Activated CD4-positive, alpha-beta T cell treated with anti-CD3 and anti-CD28 coated beads for 36 hours (primary cell): ENCODE data around the gene BANF2. TPM values are rescaled to one million over a fixed set of nuclear protein-coding genes. Genes with fewer than 3 reads are reported as not detected.

Experiments
- ATAC-seq: fragments of 200-7000 bp; cut with Tn5 transposase; one replicate; pipeline ENCODE4 v1.10.0; 2021; ENCODE audit warnings: mild to moderate bottlenecking, moderate library complexity
- CTCF ChIA-PET: fragments of 350-600 bp; sonication (Branson Sonifier 250); formaldehyde crosslinking; loops from one replicate; lab custom pipeline; 2021; ENCODE audit warnings: antibody characterized with exemption; lab: Charles Lee
- POLR2A ChIA-PET: fragments of 350-600 bp; sonication (Branson Sonifier 250); formaldehyde crosslinking; loops from one replicate; lab custom pipeline; 2021; ENCODE audit warnings: antibody characterized with exemption, inconsistent platforms; lab: Charles Lee
- DNase-seq: peaks from one replicate; pipeline ENCODE4 v3.0.0-alpha.2; 2020
- H3K27ac Mint-ChIP-seq: one replicate; pipeline ENCODE4 v1.8.0; 2021; ENCODE audit warnings: mixed read lengths
- H3K27me3 Mint-ChIP-seq: one replicate; pipeline ENCODE4 v1.8.0; 2021; ENCODE audit warnings: mixed read lengths
- H3K36me3 Mint-ChIP-seq: one replicate; pipeline ENCODE4 v1.8.0; 2021; ENCODE audit warnings: low read depth, mixed read lengths
- H3K4me1 Mint-ChIP-seq: one replicate; pipeline ENCODE4 v1.8.0; 2021; ENCODE audit warnings: mixed read lengths
- H3K4me3 Mint-ChIP-seq: one replicate; pipeline ENCODE4 v1.8.0; 2021; ENCODE audit warnings: mild to moderate bottlenecking, moderate library complexity, mixed read lengths
- H3K9me3 Mint-ChIP-seq: one replicate; pipeline ENCODE4 v1.8.0; 2021; ENCODE audit warnings: low read depth, mixed read lengths
- intact Hi-C, 2 experiments: fragments of 100-400 bp; cut with DNase I in 1 of 2; cut with micrococcal nuclease in 1 of 2; formaldehyde crosslinking; loops; one replicate each; pipeline versions ENCODE4 v1.14.2 to v1.15.1; 2022 to 2024; cut with DNase I, micrococcal nuclease
- total RNA-seq, 2 experiments: library from RNA; stranded (reverse); gene quantifications; one replicate each; pipeline ENCODE4 v1.2.3, GENCODE V29; 2021

The BANF2 gene
- total RNA-seq, 2 experiments from 2014 or later, result not detected

- ChIA-PET CTCF (interaction anchor here (0.7 kb wide), 1 partner anchor 456 kb away, joined by 3 read pairs; no protein-coding TSS in a partner anchor), POLR2A (no interaction called here)
- ATAC-seq (no peak), DNase-seq (no peak)
- Mint-ChIP-seq H3K9me3 (peaks cover 1% of the 10 kb centered on the region), H3K36me3 (no peaks in the 10 kb centered on the region), H3K27me3 (no peaks in the 10 kb centered on the region), H3K4me1 (no peaks in the 10 kb centered on the region), H3K27ac (no peak overlapping the region), H3K4me3 (no peak overlapping the region)
- intact Hi-C loops, result no loop called here
Measured at GRCh38 chr20:17738154-17738553, 38.4 kb downstream of the BANF2 start.

- H3K27me3 Mint-ChIP-seq, result no peaks in the 10 kb centered on the region
- ChIA-PET CTCF (no interaction called here), POLR2A (no interaction called here)
- no peaks in the 10 kb centered on the region for H3K36me3 Mint-ChIP-seq
- no peak overlapping the region for H3K27ac Mint-ChIP-seq
- ATAC-seq, result no peak
- intact Hi-C loops, result loop anchor here in 1 of 2 experiments (5.0 kb wide), 1 partner anchor 434 kb away; no protein-coding TSS in a partner anchor
- DNase-seq, result no peak
- H3K4me3 Mint-ChIP-seq, result no peak overlapping the region
- peaks cover 1% of the 10 kb centered on the region for H3K9me3 Mint-ChIP-seq
- H3K4me1 Mint-ChIP-seq, result no peaks in the 10 kb centered on the region
Measured at GRCh38 chr20:17741220-17741619, 41.5 kb downstream of the BANF2 start.

GRCh38 chr20:17742731-17743130, 43.0 kb downstream of the BANF2 start:
- no peaks in the 10 kb centered on the region for H3K9me3 Mint-ChIP-seq
- no peaks in the 10 kb centered on the region for H3K36me3 Mint-ChIP-seq
- ATAC-seq, result no peak
- no peak overlapping the region for H3K27ac Mint-ChIP-seq
- no peaks in the 10 kb centered on the region for H3K4me1 Mint-ChIP-seq
- DNase-seq, result no peak
- intact Hi-C loops, result loop anchor here in 1 of 2 experiments (5.0 kb wide), 1 partner anchor 435 kb away; no protein-coding TSS in a partner anchor
- H3K4me3 Mint-ChIP-seq, result no peak overlapping the region
- H3K27me3 Mint-ChIP-seq, result no peaks in the 10 kb centered on the region
- CTCF ChIA-PET, result interaction anchor here (0.6 to 0.9 kb wide), 2 partner anchors 18 to 1992 kb away, joined by 3 read pairs; no protein-coding TSS in a partner anchor
- POLR2A ChIA-PET, result no interaction called here

- ChIA-PET CTCF (interaction anchor here (0.7 to 1.0 kb wide), 3 partner anchors 17 to 133 kb away, joined by 3 to 4 read pairs (median 3); no protein-coding TSS in a partner anchor), POLR2A (no interaction called here)
- no peak for DNase-seq
- Mint-ChIP-seq H3K27ac (no peak overlapping the region), H3K4me1 (no peaks in the 10 kb centered on the region), H3K4me3 (no peak overlapping the region), H3K36me3 (no peaks in the 10 kb centered on the region), H3K9me3 (no peaks in the 10 kb centered on the region), H3K27me3 (no peaks in the 10 kb centered on the region)
- ATAC-seq, result no peak
- intact Hi-C loops, result loop anchor here in 1 of 2 experiments (5.0 kb wide), 1 partner anchor 436 kb away; no protein-coding TSS in a partner anchor
Measured at GRCh38 chr20:17743677-17744076, 43.9 kb downstream of the BANF2 start.

- H3K9me3 Mint-ChIP-seq, result no peaks in the 10 kb centered on the region
- ChIA-PET CTCF (interaction anchor here (0.6 kb wide), 1 partner anchor 1070 kb away, joined by 3 read pairs; no protein-coding TSS in a partner anchor), POLR2A (no interaction called here)
- H3K4me1 Mint-ChIP-seq, result no peaks in the 10 kb centered on the region
- no peaks in the 10 kb centered on the region for H3K27me3 Mint-ChIP-seq
- ATAC-seq (peak; percentile 61), DNase-seq (peak; percentile 8)
- no peak overlapping the region for H3K4me3 Mint-ChIP-seq
- H3K27ac Mint-ChIP-seq, result no peak overlapping the region
- no peaks in the 10 kb centered on the region for H3K36me3 Mint-ChIP-seq
- intact Hi-C loops, result no loop called here
Measured at GRCh38 chr20:17747431-17747846, 47.7 kb downstream of the BANF2 start.

- Mint-ChIP-seq H3K27me3 (no peaks in the 10 kb centered on the region), H3K4me3 (no peak overlapping the region), H3K9me3 (no peaks in the 10 kb centered on the region), H3K27ac (no peak overlapping the region), H3K4me1 (no peaks in the 10 kb centered on the region), H3K36me3 (no peaks in the 10 kb centered on the region)
- POLR2A ChIA-PET, result no interaction called here
- no peak for DNase-seq
- intact Hi-C loops, result no loop called here
- CTCF ChIA-PET, result no interaction called here
- no peak for ATAC-seq
Measured at GRCh38 chr20:17748279-17748678, 48.5 kb downstream of the BANF2 start.

GRCh38 chr20:17749626-17749977, 49.8 kb downstream of the BANF2 start:
- ChIA-PET POLR2A (no interaction called here), CTCF (no interaction called here)
- DNase-seq (no peak), ATAC-seq (no peak)
- H3K36me3 Mint-ChIP-seq, result no peaks in the 10 kb centered on the region
- H3K4me3 Mint-ChIP-seq, result no peak overlapping the region
- no peak overlapping the region for H3K27ac Mint-ChIP-seq
- no peaks in the 10 kb centered on the region for H3K9me3 Mint-ChIP-seq
- H3K4me1 Mint-ChIP-seq, result no peaks in the 10 kb centered on the region
- intact Hi-C loops, result no loop called here
- H3K27me3 Mint-ChIP-seq, result peaks cover 6% of the 10 kb centered on the region

- intact Hi-C loops, result no loop called here
- ChIA-PET POLR2A (no interaction called here), CTCF (no interaction called here)
- ATAC-seq, result no peak
- no peak overlapping the region for H3K4me3 Mint-ChIP-seq
- H3K4me1 Mint-ChIP-seq, result no peaks in the 10 kb centered on the region
- H3K27ac Mint-ChIP-seq, result no peak overlapping the region
- H3K9me3 Mint-ChIP-seq, result no peaks in the 10 kb centered on the region
- no peaks in the 10 kb centered on the region for H3K36me3 Mint-ChIP-seq
- peaks cover 6% of the 10 kb centered on the region for H3K27me3 Mint-ChIP-seq
- no peak for DNase-seq
Measured at GRCh38 chr20:17749978-17750721, 50.4 kb downstream of the BANF2 start.

- ChIA-PET CTCF (no interaction called here), POLR2A (no interaction called here)
- Mint-ChIP-seq H3K4me3 (no peak overlapping the region), H3K9me3 (no peaks in the 10 kb centered on the region), H3K4me1 (no peaks in the 10 kb centered on the region), H3K27me3 (peaks cover 6% of the 10 kb centered on the region), H3K27ac (no peak overlapping the region), H3K36me3 (no peaks in the 10 kb centered on the region)
- intact Hi-C loops, result no loop called here
- ATAC-seq (no peak), DNase-seq (no peak)
Measured at GRCh38 chr20:17750722-17751045, 50.9 kb downstream of the BANF2 start.

- POLR2A ChIA-PET, result no interaction called here
- Mint-ChIP-seq H3K36me3 (no peaks in the 10 kb centered on the region), H3K4me1 (no peaks in the 10 kb centered on the region), H3K4me3 (no peak overlapping the region), H3K9me3 (no peaks in the 10 kb centered on the region), H3K27me3 (peaks cover 6% of the 10 kb centered on the region), H3K27ac (no peak overlapping the region)
- intact Hi-C loops, result no loop called here
- no peak for ATAC-seq
- CTCF ChIA-PET, result interaction anchor here (0.6 to 0.7 kb wide), 2 partner anchors 12 to 67 kb away, joined by 3 read pairs; no protein-coding TSS in a partner anchor
- no peak for DNase-seq
Measured at GRCh38 chr20:17751640-17752039, 51.9 kb downstream of the BANF2 start.

GRCh38 chr20:17752459-17752858, 52.7 kb downstream of the BANF2 start:
- POLR2A ChIA-PET, result no interaction called here
- CTCF ChIA-PET, result interaction anchor here (0.6 kb wide), 2 partner anchors 11 to 66 kb away, joined by 3 to 4 read pairs; no protein-coding TSS in a partner anchor
- DNase-seq (no peak), ATAC-seq (no peak)
- no peak overlapping the region for H3K4me3 Mint-ChIP-seq
- no peak overlapping the region for H3K27ac Mint-ChIP-seq
- no peaks in the 10 kb centered on the region for H3K4me1 Mint-ChIP-seq
- H3K9me3 Mint-ChIP-seq, result no peaks in the 10 kb centered on the region
- H3K27me3 Mint-ChIP-seq, result peaks cover 6% of the 10 kb centered on the region
- intact Hi-C loops, result no loop called here
- H3K36me3 Mint-ChIP-seq, result no peaks in the 10 kb centered on the region

GRCh38 chr20:17753516-17753915, 53.8 kb downstream of the BANF2 start:
- Mint-ChIP-seq H3K4me1 (no peaks in the 10 kb centered on the region), H3K9me3 (peaks cover 5% of the 10 kb centered on the region), H3K36me3 (no peaks in the 10 kb centered on the region), H3K4me3 (no peak overlapping the region), H3K27me3 (peaks cover 6% of the 10 kb centered on the region), H3K27ac (no peak overlapping the region)
- no peak for DNase-seq
- CTCF ChIA-PET, result no interaction called here
- POLR2A ChIA-PET, result no interaction called here
- no peak for ATAC-seq
- intact Hi-C loops, result no loop called here
